Measurements from ENCODE around the gene TCEA2.
A peak's percentile ranks its signal among the peaks of the same experiment; 100 is the strongest.

TCEA2 gene

GRCh38 chr20:64048402-64049044 is 14.5 kb upstream of the TCEA2 start:
- no peak overlapping the region for H4K91ac ChIP-seq (ENCODE audit: low read length)
- no peaks in the 10 kb centered on the region for H3K79me1 ChIP-seq (replicated peaks; ENCODE audit: low read length, poor library complexity, severe bottlenecking)
- peaks cover 36% of the 10 kb centered on the region for H3K4me1 ChIP-seq (ENCODE audit: control insufficient read depth, insufficient read depth, low read depth, low read length)
- H2BK12ac ChIP-seq (ENCODE audit: low read length in 2 of 2): no peak overlapping the region
- no peak overlapping the region for H2BK120ac ChIP-seq (ENCODE audit: low read depth, low read length)
- no peak overlapping the region for H2BK5ac ChIP-seq (ENCODE audit: low read depth, low read length, poor library complexity, severe bottlenecking)
- no peak for DNase-seq
- no peaks in the 10 kb centered on the region for H3K9me3 ChIP-seq (ENCODE audit: control insufficient read depth, low read length)
- no peak overlapping the region for H2BK15ac ChIP-seq (ENCODE audit: low read depth, poor library complexity, severe bottlenecking)
- 4% methylated on average over 72 of the region's 101 CpGs for WGBS
- no peak overlapping the region for H3K4me3 ChIP-seq (ENCODE audit: insufficient read depth in 1 of 2, low read depth in 1 of 2, low read length in 2 of 2)
- H3K27ac ChIP-seq (ENCODE audit: low read length, poor library complexity, severe bottlenecking): no peak overlapping the region
- no peak overlapping the region for H2AK5ac ChIP-seq (ENCODE audit: low read length, severe bottlenecking)
- H2AFZ ChIP-seq (ENCODE audit: low read depth, low read length): peak overlapping the region; percentile 20
- H3K23ac ChIP-seq (ENCODE audit: low read length in 2 of 2): no peak overlapping the region
- no peak overlapping the region for H3K18ac ChIP-seq (ENCODE audit: low read depth in 1 of 2, low read length in 2 of 2)
- H3K36me3 ChIP-seq (ENCODE audit: control insufficient read depth in 1 of 2, insufficient read depth in 2 of 2, low read depth in 1 of 2, low read length in 2 of 2): no peaks in the 10 kb centered on the region
- H3K9ac ChIP-seq (ENCODE audit: low read length): no peak overlapping the region
- no peak overlapping the region for H4K8ac ChIP-seq (ENCODE audit: low read length)
- no peak overlapping the region for H3K4me2 ChIP-seq (ENCODE audit: low read length, poor library complexity, severe bottlenecking)
- H3K14ac ChIP-seq (ENCODE audit: low read length in 2 of 2): no peak overlapping the region
- peaks cover 52 to 70% of the 10 kb centered on the region in 2 experiments for H3K27me3 ChIP-seq (ENCODE audit: control insufficient read depth in 1 of 2, insufficient read depth in 1 of 2, low read length in 2 of 2)
- no peak overlapping the region for H3K4ac ChIP-seq (ENCODE audit: low read depth in 1 of 2, low read length in 2 of 2)

GRCh38 chr20:64049060-64049877 is 13.7 kb upstream of the TCEA2 start, which contains the start of gene SOX18:
Gene SOX18, minus strand, starts transcription at chr20:64049639. Its CDS starts 123 bp downstream, at chr20:64049516.
- Histone ChIP-seq H3K23ac (ENCODE audit: low read length in 2 of 2) (peak within 1 kb of the TSS in 1 of 2 experiments; percentile 77), H4K8ac (ENCODE audit: low read length) (peak within 1 kb of the TSS; percentile 36), H3K4me2 (ENCODE audit: low read length, poor library complexity, severe bottlenecking) (peak within 1 kb of the TSS; percentile 74), H3K4me1 (ENCODE audit: control insufficient read depth, insufficient read depth, low read depth, low read length) (peaks cover 43% of the 10 kb centered on the region), H3K9ac (ENCODE audit: low read length) (no peak within 1 kb of the TSS), H2BK120ac (ENCODE audit: low read depth, low read length) (no peak within 1 kb of the TSS), H3K36me3 (ENCODE audit: control insufficient read depth in 1 of 2, insufficient read depth in 2 of 2, low read depth in 1 of 2, low read length in 2 of 2) (no peaks in the 10 kb centered on the region), H3K4ac (ENCODE audit: low read depth in 1 of 2, low read length in 2 of 2) (no peak within 1 kb of the TSS), H4K91ac (ENCODE audit: low read length) (peak within 1 kb of the TSS; percentile 21), H3K4me3 (ENCODE audit: insufficient read depth in 1 of 2, low read depth in 1 of 2, low read length in 2 of 2) (peak within 1 kb of the TSS in 1 of 2 experiments; percentile 53), H2BK12ac (ENCODE audit: low read length in 2 of 2) (peak within 1 kb of the TSS in 1 of 2 experiments; percentile 7), H2AFZ (ENCODE audit: low read depth, low read length) (peak within 1 kb of the TSS; percentile 57), H3K18ac (ENCODE audit: low read depth in 1 of 2, low read length in 2 of 2) (peak within 1 kb of the TSS in 1 of 2 experiments; percentile 49), H3K27me3 (ENCODE audit: control insufficient read depth in 1 of 2, insufficient read depth in 1 of 2, low read length in 2 of 2) (peaks cover 53 to 77% of the 10 kb centered on the region in 2 experiments), H2BK5ac (ENCODE audit: low read depth, low read length, poor library complexity, severe bottlenecking) (no peak within 1 kb of the TSS), H2AK5ac (ENCODE audit: low read length, severe bottlenecking) (no peak within 1 kb of the TSS), H3K79me1 (replicated peaks; ENCODE audit: low read length, poor library complexity, severe bottlenecking) (no peaks in the 10 kb centered on the region), H3K14ac (ENCODE audit: low read length in 2 of 2) (no peak within 1 kb of the TSS), H3K9me3 (ENCODE audit: control insufficient read depth, low read length) (no peaks in the 10 kb centered on the region), H3K27ac (ENCODE audit: low read length, poor library complexity, severe bottlenecking) (no peak within 1 kb of the TSS), H2BK15ac (ENCODE audit: low read depth, poor library complexity, severe bottlenecking) (no peak within 1 kb of the TSS)
- DNase-seq: peak; percentile 45
- 3% methylated on average over 32 of the region's 111 CpGs for WGBS

GRCh38 chr20:64049878-64050260 is 13.1 kb upstream of the TCEA2 start:
- Histone ChIP-seq H3K79me1 (replicated peaks; ENCODE audit: low read length, poor library complexity, severe bottlenecking) (no peaks in the 10 kb centered on the region), H4K91ac (ENCODE audit: low read length) (no peak overlapping the region), H2AK5ac (ENCODE audit: low read length, severe bottlenecking) (no peak overlapping the region), H3K4me3 (ENCODE audit: insufficient read depth in 1 of 2, low read depth in 1 of 2, low read length in 2 of 2) (no peak overlapping the region), H3K27me3 (ENCODE audit: control insufficient read depth in 1 of 2, insufficient read depth in 1 of 2, low read length in 2 of 2) (peaks cover 53 to 83% of the 10 kb centered on the region in 2 experiments), H3K9ac (ENCODE audit: low read length) (no peak overlapping the region), H2BK15ac (ENCODE audit: low read depth, poor library complexity, severe bottlenecking) (no peak overlapping the region), H2BK5ac (ENCODE audit: low read depth, low read length, poor library complexity, severe bottlenecking) (no peak overlapping the region), H3K9me3 (ENCODE audit: control insufficient read depth, low read length) (no peaks in the 10 kb centered on the region), H3K18ac (ENCODE audit: low read depth in 1 of 2, low read length in 2 of 2) (no peak overlapping the region), H3K23ac (ENCODE audit: low read length in 2 of 2) (peak overlapping the region in 1 of 2 experiments; percentile 77), H3K4me2 (ENCODE audit: low read length, poor library complexity, severe bottlenecking) (no peak overlapping the region), H2BK12ac (ENCODE audit: low read length in 2 of 2) (no peak overlapping the region), H2AFZ (ENCODE audit: low read depth, low read length) (no peak overlapping the region), H4K8ac (ENCODE audit: low read length) (peak overlapping the region; percentile 36), H3K27ac (ENCODE audit: low read length, poor library complexity, severe bottlenecking) (no peak overlapping the region), H3K14ac (ENCODE audit: low read length in 2 of 2) (no peak overlapping the region), H3K4me1 (ENCODE audit: control insufficient read depth, insufficient read depth, low read depth, low read length) (peaks cover 41% of the 10 kb centered on the region), H2BK120ac (ENCODE audit: low read depth, low read length) (no peak overlapping the region), H3K36me3 (ENCODE audit: control insufficient read depth in 1 of 2, insufficient read depth in 2 of 2, low read depth in 1 of 2, low read length in 2 of 2) (no peaks in the 10 kb centered on the region), H3K4ac (ENCODE audit: low read depth in 1 of 2, low read length in 2 of 2) (no peak overlapping the region)
- 44% methylated on average over 16 of the region's 16 CpGs for WGBS
- no peak for DNase-seq

All from mesenchymal stem cell (in vitro differentiated cells and primary cell).